Mammary epithelial cell (primary cell): ENCODE measurements around the gene SEC14L5.

Source experiments
- CTCF ChIP-seq, 2 donors: IDR thresholded peaks in 1 of 2; conservative IDR thresholded peaks in 1 of 2; 2 replicates each; pipeline ENCODE4 v1.5.1; 2011 to 2012; ENCODE audit warnings: inconsistent platforms in 2 of 2, low read length in 2 of 2, mild to moderate bottlenecking in 2 of 2, control low read depth in 1 of 2, low read depth in 1 of 2; ENCODE audit not compliant: insufficient read depth in 1 of 2; ENCODE audit errors: extremely low read depth in 1 of 2
- EZH2 ChIP-seq: IDR thresholded peaks from 2 replicates; pipeline ENCODE4 v1.6.1; 2012; ENCODE audit warnings: low read length, inconsistent platforms, borderline replicate concordance

- TF ChIP-seq CTCF (conservative IDR thresholded peaks at IDR 0.05 in 1 of 2, IDR thresholded peaks at IDR 0.05 in 1 of 2; ENCODE audit: extremely low read depth in 1 of 2, insufficient read depth in 1 of 2, low read depth in 1 of 2, low read length in 2 of 2) = no peak
- TF ChIP-seq EZH2 = no peak
Observed at GRCh38 chr16:5026664-5027063, 68.5 kb downstream of the SEC14L5 start.
